K562 (cell line): Measurements from ENCODE around the gene TSEN34. TPM values are rescaled to one million over a fixed set of nuclear protein-coding genes. Genes with fewer than 3 reads are reported as not detected.

Source experiments
- CEBPB ChIP-seq: fragments of 450-650 bp; IDR thresholded peaks from 2 replicates; pipeline ENCODE4 v1.6.1; 2016; ENCODE audit warnings: missing genetic modification characterization, missing compliant biosample characterization
- CHD4 ChIP-seq: fragments of 200-600 bp; sonication (generic); IDR thresholded peaks from 3 replicates; pipeline ENCODE4 v1.6.1; 2012; ENCODE audit warnings: low read depth, mild to moderate bottlenecking, mixed read lengths, low read length, inconsistent platforms; ENCODE audit not compliant: insufficient read depth, insufficient replicate concordance, poor library complexity, severe bottlenecking
- JUND ChIP-seq, 2 experiments: IDR thresholded peaks; 2 replicates in 1 of 2; 3 replicates in 1 of 2; pipeline ENCODE4 v1.6.1; 2011; ENCODE audit warnings: borderline replicate concordance in 2 of 2, low read depth in 2 of 2, low read length in 2 of 2, improper control_type of control experiment in 1 of 2, missing biosample characterization in 1 of 2, missing genetic modification characterization in 1 of 2, missing genetic modification reagents in 1 of 2
- MCM5 ChIP-seq: fragments of 450-650 bp; IDR thresholded peaks from 2 replicates; pipeline ENCODE4 v1.6.1; 2016; ENCODE audit warnings: low read depth
- MYBL2 ChIP-seq, 2 experiments: fragments of 450-650 bp in 1 of 2; sonication (generic) in 1 of 2; formaldehyde crosslinking in 1 of 2; IDR thresholded peaks; 2 replicates each; pipeline versions ENCODE4 v1.6.1 to v1.8.1; 2017 to 2022; ENCODE audit warnings: borderline replicate concordance in 1 of 2, inconsistent platforms in 1 of 2, low read depth in 1 of 2, mild to moderate bottlenecking in 1 of 2, missing genetic modification reagents in 1 of 2, moderate library complexity in 1 of 2
- PML ChIP-seq: IDR thresholded peaks from 2 replicates; pipeline ENCODE4 v1.6.1; 2012; ENCODE audit warnings: low read length, inconsistent platforms
- PRPF4 ChIP-seq: fragments of 200-400 bp; formaldehyde crosslinking; IDR thresholded peaks from one replicate; pipeline ENCODE4 v1.6.1; 2017; ENCODE audit warnings: low read length, low read depth, mild to moderate bottlenecking; ENCODE audit not compliant: insufficient read depth, poor library complexity, severe bottlenecking
- RBBP5 ChIP-seq: fragments of 200-600 bp; sonication (generic); IDR thresholded peaks from 2 replicates; pipeline ENCODE4 v1.6.1; 2012; ENCODE audit warnings: borderline replicate concordance, mild to moderate bottlenecking, low read length, control low read depth, inconsistent platforms; ENCODE audit not compliant: insufficient read depth, poor library complexity, severe bottlenecking
- SOX6 ChIP-seq: fragments of 450-650 bp; IDR thresholded peaks from 2 replicates; pipeline ENCODE4 v1.6.1; 2014; ENCODE audit warnings: mild to moderate bottlenecking
- ZNF696 ChIP-seq: fragments of 250-450 bp; sonication (Bioruptor Pico); conservative IDR thresholded peaks from 2 replicates; pipeline ENCODE4 v1.4.0; 2020; ENCODE audit warnings: mild to moderate bottlenecking, moderate library complexity
- ZNF77 ChIP-seq: fragments of 250-450 bp; sonication (Bioruptor Pico); IDR thresholded peaks from 2 replicates; pipeline ENCODE4 v1.5.0; 2020
- polyA plus RNA-seq, 8 experiments: library from polyadenylated mRNA; depleted of rRNA in 4 of 8; stranded (reverse) in 5 of 8; unstranded in 3 of 8; fragments of >200 nt; fragmentation: Nextera tagmentation in 2 of 8; fragmentation: Illumina TruSeq in 1 of 8; extraction: Ambion mirVana in 2 of 8; extraction: Trizol in 1 of 8; gene quantifications; 2 replicates each; pipeline versions ENCODE4 v1.2.1 to v1.2.3, GENCODE V29; 2011 to 2014; ENCODE audit warnings: inconsistent platforms in 1 of 8, missing spikeins in 1 of 8
- total RNA-seq, 7 experiments: library from RNA; depleted of rRNA in 6 of 7; stranded (reverse); fragments of >200 nt in 6 of 7; fragmentation: Illumina TruSeq in 2 of 7; extraction: Trizol in 2 of 7; gene quantifications; 2 replicates each; pipeline versions ENCODE4 v1.2.1 to v1.2.3, GENCODE V29; 2011 to 2021; ENCODE audit warnings: low replicate concordance in 1 of 7
- TF ChIP-seq, protein P1 (sequence below): fragments of 450-650 bp; IDR thresholded peaks from 2 replicates; pipeline ENCODE4 v1.7.1; 2018; ENCODE audit warnings: mild to moderate bottlenecking, low read depth; ENCODE audit not compliant: partially characterized antibody
- TF ChIP-seq, protein P2 (sequence below): fragments of 450-650 bp; IDR thresholded peaks from 2 replicates; pipeline ENCODE4 v1.7.0; 2016; ENCODE audit warnings: borderline replicate concordance
- TF ChIP-seq, protein P3 (sequence below): sonication (generic); formaldehyde crosslinking; IDR thresholded peaks from 2 replicates; pipeline ENCODE4 v1.8.1; 2023; ENCODE audit warnings: mild to moderate bottlenecking, missing genetic modification reagents

Gene TSEN34
- total and polyA plus RNA-seq, 9 of the 15 experiments (the other 6 are each of a cell fraction or from before 2014, with no cell fraction given) = 3.1 to 57.6 (median 29.5) TPM

DNA sequence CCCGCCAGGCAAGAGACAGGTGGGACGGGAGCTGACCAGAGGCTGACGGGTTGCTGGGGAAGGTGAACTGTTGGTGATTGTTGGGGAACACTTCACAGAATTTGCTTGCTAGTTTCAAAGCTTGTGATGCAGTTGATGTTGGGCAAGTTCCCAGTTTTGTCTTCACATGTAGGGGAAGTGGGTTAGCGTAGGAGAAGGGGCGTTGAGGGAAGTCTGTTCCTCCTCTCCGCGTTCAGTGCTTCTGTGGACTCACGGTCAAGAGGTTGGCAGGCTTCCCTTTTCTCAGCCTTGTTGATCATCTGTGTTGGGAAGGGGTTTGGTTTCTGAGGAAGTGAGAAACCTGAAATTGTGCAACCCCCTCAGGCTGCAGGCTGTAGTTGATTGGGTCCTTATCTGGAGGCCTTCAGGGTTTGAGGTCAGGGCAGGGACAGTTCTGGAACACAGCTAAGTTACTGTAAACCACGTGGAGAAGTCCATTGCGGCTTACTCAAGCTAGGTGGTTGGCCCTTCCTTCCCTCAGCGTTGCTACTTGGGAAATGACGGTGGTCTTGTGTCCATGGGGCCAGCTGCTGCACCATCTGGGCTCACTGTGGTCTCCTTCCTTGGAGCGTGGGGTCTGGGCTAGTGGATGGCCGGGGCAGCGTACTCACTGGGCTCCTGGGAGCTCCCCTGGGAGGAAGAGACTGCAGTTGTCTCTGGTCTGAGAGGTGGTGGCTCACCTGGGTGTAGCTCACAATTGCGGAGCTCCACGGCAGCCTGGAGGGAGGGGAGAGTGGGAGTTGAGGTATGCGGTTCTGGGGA is 17.1 kb downstream of the TSEN34 start (continued):
- TF ChIP-seq, protein P1, sequence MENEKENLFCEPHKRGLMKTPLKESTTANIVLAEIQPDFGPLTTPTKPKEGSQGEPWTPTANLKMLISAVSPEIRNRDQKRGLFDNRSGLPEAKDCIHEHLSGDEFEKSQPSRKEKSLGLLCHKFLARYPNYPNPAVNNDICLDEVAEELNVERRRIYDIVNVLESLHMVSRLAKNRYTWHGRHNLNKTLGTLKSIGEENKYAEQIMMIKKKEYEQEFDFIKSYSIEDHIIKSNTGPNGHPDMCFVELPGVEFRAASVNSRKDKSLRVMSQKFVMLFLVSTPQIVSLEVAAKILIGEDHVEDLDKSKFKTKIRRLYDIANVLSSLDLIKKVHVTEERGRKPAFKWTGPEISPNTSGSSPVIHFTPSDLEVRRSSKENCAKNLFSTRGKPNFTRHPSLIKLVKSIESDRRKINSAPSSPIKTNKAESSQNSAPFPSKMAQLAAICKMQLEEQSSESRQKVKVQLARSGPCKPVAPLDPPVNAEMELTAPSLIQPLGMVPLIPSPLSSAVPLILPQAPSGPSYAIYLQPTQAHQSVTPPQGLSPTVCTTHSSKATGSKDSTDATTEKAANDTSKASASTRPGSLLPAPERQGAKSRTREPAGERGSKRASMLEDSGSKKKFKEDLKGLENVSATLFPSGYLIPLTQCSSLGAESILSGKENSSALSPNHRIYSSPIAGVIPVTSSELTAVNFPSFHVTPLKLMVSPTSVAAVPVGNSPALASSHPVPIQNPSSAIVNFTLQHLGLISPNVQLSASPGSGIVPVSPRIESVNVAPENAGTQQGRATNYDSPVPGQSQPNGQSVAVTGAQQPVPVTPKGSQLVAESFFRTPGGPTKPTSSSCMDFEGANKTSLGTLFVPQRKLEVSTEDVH = peak; percentile 84
- TF ChIP-seq CEBPB (tag) (peak; percentile 100), RBBP5 (peak; percentile 54), JUND (IDR thresholded peaks at IDR 0.05; ENCODE audit: borderline replicate concordance, low read depth, low read length) (peak; percentile 82), JUND (tag; IDR thresholded peaks at IDR 0.05; ENCODE audit: borderline replicate concordance, low read depth, low read length) (peak; percentile 79; the same call in 2 of the 3 replicates), SOX6 (peak; percentile 91), MYBL2 (IDR thresholded peaks at IDR 0.05; ENCODE audit: low read depth) (no peak), MYBL2 (CRISPR knock-in tag; IDR thresholded peaks at IDR 0.05; ENCODE audit: borderline replicate concordance) (no peak), ZNF696 (CRISPR knock-in tag) (no peak), PRPF4 (no peak), MCM5 (no peak), PML (peak; percentile 90), ZNF77 (CRISPR knock-in tag) (peak; percentile 93), CHD4 (no peak)
- TF ChIP-seq, protein P2, sequence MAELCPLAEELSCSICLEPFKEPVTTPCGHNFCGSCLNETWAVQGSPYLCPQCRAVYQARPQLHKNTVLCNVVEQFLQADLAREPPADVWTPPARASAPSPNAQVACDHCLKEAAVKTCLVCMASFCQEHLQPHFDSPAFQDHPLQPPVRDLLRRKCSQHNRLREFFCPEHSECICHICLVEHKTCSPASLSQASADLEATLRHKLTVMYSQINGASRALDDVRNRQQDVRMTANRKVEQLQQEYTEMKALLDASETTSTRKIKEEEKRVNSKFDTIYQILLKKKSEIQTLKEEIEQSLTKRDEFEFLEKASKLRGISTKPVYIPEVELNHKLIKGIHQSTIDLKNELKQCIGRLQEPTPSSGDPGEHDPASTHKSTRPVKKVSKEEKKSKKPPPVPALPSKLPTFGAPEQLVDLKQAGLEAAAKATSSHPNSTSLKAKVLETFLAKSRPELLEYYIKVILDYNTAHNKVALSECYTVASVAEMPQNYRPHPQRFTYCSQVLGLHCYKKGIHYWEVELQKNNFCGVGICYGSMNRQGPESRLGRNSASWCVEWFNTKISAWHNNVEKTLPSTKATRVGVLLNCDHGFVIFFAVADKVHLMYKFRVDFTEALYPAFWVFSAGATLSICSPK = no peak
- TF ChIP-seq, protein P3, sequence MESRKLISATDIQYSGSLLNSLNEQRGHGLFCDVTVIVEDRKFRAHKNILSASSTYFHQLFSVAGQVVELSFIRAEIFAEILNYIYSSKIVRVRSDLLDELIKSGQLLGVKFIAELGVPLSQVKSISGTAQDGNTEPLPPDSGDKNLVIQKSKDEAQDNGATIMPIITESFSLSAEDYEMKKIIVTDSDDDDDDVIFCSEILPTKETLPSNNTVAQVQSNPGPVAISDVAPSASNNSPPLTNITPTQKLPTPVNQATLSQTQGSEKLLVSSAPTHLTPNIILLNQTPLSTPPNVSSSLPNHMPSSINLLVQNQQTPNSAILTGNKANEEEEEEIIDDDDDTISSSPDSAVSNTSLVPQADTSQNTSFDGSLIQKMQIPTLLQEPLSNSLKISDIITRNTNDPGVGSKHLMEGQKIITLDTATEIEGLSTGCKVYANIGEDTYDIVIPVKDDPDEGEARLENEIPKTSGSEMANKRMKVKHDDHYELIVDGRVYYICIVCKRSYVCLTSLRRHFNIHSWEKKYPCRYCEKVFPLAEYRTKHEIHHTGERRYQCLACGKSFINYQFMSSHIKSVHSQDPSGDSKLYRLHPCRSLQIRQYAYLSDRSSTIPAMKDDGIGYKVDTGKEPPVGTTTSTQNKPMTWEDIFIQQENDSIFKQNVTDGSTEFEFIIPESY (CRISPR knock-in tag) = peak; percentile 54; the same call in 1 of the 2 replicates
